EL (cell line): Measurements from ENCODE around the gene CLASP1.
"Not testable (repeated sequence)": the region's sequence is repeated elsewhere in the genome, so short reads cannot be mapped to it uniquely, and the experiment has no call there.

ENCODE experiments used
- DNase-seq: peaks from one replicate; pipeline ENCODE4 v3.0.0-alpha.2; 2016

CLASP1 gene

DNA sequence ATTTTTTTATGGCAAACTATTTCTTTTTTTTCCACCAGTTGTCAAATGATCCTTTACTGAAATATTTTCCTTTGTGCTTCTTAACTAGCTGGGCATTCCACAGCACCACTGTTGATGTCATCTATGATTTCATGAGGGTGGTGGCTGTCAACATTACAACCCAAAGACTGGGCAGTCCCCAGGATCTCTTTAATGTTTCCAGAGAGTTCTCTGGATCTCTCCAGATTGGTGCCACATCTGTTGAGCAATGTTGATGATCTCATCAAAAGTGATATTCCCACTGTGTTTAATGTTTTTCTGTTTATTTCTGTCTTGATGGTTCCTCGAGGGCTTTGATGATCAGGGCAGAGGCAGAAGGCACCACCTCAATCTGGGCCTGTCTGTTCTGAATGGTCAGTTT is 9.1 kb upstream of the CLASP1 start:
- DNase-seq = peak; percentile 19

DNA sequence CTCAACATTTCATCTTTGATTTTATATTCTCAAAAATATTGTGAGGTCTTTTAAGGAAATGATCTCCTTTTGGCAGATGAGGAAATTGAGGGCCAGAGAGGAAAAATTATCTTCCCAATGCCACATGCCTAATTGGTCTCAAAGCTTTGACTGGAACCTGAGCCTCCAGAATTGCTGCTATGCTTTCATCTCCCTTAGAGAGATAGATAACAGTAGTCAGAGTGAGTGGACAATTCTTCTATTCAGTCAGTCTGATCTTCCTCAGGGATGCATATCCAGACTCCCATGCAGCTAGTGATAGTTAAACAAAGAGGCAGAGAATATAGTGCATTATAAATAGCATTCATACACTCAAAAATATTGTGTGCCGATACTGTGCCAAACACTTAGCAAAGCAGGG is 3.8 kb upstream of the CLASP1 start:
- DNase-seq = no peak

DNA sequence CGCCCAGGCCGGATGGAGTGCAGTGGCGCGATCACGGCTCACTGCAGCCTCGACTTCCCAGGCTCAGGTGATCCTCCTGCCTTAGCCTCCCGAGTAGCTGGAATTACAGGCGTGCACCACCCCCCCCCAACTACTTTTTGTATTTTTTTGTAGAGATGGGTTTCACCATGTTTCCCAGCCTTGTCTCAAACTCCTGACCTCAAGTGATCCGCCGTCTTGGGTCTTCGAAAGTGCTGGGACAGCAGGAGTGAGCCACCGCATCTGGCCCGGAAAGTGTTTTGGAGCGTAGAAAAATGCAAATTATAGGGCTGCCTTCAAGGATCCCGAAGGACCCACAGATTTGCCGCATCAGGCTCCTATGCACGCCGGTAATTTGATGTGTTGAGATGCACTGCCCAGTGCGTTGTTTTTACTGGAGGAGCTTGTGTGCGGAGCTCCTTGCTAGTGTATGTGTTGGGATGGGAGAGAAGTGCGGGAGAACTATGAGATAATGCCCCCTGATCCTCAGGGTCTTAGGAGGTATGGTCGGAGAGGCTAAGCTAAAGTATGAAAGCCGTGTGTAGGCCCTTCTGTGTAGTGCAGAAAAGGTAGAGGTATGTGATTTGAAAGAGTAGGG is 1.2 kb upstream of the CLASP1 start:
- peak; percentile 19 for DNase-seq

DNA sequence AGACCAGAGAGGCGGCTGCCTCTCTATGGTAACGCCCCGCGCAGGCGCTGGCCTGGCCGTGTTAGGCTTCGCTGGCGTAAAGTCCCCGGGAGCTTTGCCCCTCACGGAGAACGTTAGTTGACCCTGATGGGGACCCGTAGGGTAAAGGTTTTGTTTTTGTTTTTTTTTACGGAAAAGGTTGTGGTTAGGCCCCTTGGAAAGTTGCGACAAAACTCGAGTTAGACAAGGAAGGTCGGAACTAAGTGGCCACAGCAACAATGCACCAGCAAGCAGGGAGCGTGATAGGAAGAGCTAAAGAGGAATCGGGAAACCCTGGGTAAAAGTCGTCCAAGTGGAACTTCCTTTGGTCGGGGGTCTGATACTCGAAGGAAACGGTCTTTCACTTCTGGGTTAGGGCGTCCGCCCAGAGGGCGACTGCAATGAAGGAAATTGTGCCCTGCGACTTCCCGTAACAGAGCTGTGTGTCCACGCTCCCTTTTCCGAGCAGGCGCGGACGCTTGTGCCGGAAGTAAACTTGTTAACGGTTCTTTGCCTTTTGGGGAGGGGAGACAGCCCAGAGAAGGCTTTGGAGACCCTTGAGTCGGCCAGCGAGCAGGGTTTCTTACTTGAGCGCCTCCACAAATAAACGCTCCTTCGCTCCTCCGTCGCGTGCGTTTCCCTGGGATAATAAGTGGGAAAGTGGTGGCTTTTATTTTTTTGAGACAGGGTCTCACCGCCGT is 493 bp upstream of the CLASP1 start:
- DNase-seq = peak; percentile 96

DNA sequence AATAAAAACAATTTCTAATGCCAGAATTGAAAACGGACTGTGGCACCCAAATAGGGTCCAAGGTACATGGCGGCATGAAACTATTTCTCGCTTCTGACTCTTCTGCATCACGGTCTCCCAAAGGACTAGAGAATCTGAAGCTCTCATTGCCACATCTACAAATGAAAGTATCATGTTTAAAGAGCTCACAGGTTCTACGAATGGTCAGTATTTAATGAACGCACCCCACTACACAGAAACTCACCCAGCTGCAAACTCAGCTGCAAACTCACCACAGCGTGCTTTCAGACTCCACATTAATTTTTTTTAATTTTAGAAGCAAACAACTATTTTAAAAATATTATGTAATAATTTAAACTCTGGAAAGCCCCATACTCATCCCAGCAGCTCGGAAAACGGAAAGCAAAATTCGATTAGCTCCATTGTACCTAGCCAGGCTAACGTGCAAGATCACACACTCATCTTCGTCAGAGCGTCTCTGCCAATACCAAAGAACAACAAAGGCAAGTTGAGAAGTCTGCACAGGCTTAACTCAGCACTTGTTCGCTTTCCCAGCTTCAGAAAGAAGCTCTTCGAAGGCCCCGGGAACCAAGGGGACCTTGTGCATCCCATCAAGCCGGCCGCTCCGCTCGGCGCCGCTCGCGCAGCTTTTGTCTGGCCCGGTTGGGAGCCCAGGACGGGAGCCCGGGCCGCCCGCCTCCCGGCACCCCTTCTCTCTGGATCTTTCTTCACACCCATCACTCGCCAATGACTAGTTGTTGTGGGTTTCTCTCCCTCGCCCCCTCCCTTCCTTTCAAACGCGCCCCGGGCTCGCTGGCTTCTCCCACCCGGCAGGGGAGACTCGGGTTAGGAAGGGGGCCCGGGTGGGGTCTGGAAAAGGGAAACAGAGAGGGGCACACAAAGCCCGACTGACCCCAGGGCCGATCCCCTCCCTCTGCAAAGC is 785 bp downstream of the CLASP1 start:
- DNase-seq = peak; percentile 53

DNA sequence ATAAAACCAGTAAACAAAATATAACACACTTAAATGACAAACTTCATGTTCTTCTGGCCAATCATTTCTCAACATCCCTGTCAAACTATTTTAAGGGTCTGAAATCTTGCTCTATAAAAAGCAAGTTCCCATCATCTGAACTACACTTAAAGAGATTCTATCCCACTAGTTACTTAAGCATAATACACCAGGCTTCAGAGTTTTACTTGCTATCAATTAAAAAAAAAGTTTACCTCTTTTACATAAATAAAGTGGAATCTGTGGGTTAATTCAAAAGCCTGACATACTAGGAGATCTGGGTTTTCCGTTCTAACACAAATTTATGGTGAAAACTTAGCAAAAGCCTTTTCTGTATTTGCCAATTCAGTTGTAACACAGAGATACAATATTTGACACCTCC is 1.9 kb downstream of the CLASP1 start:
- DNase-seq = no peak

DNA sequence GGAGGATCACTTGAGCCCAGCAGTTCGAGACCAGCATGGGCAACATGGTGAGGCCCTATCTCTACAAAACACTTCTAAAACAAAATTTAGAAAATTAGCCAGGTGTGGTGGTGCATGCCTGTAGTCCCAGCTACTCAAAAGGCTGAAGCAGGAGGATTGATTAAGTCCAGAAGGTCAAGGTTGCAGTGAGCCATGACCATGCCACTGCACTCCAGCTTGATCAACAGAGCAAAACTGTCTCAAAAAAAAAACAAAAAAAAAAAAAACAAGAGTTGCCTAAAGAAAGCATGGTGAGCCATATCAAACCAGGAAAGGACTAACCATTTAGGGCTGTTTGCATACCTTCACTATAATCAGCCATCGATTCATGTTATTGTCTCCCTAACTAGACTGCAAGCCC is 4.5 kb downstream of the CLASP1 start:
- DNase-seq = no peak

DNA sequence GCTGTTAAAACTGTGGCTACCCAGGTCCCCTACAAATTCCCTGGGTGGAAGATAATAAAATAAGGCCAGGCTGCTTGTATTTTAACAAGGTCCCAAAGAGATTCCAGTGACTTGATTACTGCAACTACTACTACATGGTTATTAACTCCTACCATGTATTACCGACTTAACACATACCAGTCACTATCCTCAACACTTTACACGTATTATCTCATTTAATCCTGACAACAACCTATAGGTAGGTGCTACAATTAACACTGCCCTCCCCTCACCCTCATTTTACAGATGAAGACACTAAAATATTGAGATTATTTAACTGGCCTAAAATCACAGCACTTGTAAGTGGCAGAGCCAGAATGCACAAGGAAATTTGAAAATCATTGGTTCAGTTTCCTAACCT is 5.4 kb downstream of the CLASP1 start:
- DNase-seq = no peak

DNA sequence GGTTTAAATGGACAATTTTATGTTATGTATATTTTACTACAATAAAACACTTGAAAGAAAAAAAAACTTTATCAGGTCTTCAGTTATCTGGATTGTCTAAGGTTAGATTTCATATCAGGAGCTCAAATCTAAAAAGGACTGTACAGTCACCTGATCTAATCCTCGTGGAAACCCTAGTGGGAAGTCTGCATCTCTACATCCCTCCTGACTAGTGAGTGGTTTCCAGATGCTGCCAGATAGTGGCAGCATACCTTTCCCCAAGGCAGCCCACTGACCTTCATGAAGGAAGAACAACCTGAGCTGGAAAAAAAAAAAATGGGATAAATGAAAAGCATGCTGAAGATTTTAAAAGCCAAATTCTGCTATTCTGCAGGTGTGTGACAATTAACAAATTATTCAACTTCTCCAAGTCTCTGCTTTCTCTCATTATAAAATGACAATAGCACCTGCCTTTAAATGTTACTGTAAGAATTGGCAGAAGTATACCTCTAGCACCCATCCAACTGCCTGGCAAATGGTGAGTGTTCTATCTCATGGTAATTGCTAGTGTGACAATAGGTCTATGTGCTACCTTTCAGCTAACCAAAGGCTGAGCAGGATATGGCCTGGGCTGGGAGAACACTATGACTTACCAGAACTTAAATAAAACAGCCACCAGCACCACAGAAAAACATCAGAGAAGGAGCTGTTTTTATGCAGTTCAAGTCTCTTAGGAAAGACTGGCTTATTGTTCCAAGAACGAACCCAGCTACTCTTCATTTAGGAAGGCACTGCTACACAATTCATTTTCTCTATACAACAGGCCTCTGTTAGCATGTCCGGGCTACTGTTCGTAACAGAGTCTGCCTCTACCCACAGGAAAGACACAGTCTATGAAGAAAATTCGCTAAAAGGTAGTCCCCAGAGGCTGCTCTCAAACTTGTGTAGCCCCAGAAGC is 8.6 kb downstream of the CLASP1 start:
- DNase-seq = no peak

DNA sequence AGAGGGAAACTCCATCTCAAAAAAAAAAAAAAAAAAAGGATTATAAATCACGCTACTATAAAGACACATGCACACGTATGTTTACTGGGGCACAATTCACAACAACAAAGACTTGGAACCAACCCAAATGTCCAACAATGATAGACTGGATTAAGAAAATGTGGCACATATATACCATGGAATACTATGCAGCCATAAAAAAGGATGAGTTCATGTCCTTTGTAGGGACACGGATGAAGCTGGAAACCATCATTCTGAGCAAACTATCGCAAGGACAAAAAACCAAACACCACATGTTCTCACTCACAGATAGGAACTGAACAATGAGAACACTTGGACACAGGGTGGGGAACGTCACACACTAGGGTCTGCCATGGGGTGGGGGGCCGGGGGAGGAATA is 9.4 kb downstream of the CLASP1 start:
- not testable (repeated sequence) for DNase-seq

DNA sequence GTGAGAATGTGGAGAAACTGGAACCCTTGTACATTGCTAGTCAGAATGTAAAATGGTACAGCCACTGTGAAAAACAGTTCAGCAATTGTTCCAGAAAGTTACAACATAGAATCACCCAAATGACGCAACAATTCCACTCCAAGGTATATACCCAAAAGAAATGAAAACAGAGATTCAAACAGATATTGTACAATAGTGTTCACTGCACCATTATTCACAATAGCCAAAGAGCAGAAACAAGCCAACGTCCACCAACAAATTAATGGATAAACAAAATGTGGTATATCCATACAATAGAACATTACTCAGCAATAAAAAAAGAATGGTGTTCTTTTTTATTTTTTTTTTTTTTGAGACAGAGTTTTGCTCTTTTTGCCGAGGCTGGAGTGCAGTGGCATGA is 10.9 kb downstream of the CLASP1 start:
- no peak for DNase-seq

DNA sequence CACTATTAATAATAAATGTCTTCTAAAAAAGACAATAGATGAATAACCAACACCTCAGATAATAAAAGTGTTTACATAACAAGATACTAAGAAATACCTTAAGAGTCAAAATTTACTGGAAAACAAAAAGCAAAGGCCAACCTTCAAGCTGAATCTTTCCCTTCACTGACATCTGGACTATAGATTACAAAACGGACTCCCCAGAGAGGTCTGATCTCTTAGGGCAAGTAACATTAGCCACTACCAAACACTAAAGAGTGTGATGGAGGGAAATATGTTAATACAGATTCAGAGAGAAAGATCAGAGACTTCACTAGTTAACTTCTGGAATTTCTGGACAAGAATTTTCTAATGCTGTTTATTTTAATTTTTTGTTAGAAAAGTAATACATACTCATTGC is 13.9 kb downstream of the CLASP1 start:
- DNase-seq = no peak

DNA sequence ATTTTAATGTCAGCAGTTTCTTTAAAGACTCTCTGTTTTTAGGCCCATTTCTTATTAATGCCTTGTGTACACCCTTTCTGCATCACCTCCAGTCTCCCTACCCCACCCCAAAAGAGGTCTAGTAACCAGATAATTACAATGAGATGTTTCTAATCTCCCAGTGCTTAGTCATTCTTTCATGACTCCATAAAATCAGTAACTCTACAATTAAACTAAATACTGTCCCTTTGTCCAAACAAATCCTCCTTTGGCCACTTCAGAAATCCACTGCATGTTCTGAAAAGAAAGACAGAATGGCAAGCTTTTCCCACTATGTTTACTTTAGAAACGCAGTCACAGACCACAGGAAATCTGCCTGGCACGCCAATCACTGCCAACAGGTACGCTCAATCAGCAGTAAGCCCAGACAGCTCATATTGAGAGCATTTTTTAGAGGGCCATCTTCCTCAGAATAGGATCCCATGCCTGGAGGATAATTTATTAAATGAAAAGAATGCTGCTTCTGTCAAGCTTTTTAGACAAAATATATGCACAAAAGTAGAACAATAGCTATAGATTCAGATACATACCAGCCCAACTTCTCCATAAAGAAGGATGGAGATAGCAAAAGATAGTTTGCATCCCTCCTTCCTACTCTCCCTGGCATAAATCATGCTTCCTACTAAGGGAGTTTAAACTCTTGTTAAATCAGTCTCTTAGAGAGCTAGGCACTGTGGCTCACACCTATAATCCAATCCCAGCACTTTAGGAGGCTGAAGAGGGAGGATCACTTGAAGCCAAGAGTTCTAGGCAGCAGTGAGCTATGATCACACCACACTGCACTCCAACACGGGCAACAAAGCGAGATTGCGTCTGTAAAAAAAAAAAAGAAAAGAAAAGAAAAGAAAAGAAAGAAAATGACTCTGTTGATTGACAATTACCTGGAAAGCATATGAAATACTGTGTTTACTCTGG is 14.6 kb downstream of the CLASP1 start:
- DNase-seq = peak; percentile 70

DNA sequence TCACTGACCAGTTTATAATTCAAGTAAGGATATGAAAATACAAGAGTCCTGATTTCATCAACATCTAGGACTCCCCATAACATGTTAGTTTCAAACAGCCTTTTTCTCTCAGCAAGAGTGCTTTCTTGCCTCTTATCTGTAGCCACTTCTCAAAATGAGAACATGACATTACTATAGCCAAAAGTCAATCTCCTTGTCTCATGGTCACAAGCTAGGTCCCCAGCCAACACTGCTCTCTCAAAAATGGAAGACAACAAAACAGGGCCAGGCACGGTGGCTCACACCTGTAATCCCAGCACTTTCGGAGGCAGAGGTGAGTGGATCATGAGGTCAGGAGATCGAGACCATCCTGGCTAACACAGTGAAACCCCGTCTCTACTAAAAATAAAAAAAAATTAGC is 15.8 kb downstream of the CLASP1 start:
- DNase-seq = no peak

DNA sequence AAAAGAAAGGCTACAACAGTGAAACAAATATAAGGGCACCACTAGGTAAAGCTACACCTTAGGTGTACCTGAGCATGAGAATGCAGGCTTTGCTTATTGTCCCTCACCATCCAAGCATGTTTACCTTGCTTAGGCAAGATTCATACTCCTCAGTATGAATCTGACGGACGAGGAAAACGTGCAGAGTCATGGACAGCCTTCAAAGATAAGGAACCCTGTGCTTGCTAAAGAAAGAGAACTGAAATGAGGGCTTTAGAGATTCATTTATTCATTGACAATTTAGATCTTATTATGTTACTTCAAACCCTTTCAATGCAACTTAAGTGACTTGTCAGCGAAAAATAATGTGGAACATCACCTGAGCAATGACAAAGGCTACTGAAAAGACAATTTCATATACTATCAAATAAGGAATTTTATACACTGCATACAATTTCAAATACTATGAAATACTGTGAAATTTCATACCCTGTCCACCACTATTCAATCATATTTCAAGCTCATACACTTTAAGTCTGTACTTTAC is 21.7 kb downstream of the CLASP1 start:
- DNase-seq = no peak

DNA sequence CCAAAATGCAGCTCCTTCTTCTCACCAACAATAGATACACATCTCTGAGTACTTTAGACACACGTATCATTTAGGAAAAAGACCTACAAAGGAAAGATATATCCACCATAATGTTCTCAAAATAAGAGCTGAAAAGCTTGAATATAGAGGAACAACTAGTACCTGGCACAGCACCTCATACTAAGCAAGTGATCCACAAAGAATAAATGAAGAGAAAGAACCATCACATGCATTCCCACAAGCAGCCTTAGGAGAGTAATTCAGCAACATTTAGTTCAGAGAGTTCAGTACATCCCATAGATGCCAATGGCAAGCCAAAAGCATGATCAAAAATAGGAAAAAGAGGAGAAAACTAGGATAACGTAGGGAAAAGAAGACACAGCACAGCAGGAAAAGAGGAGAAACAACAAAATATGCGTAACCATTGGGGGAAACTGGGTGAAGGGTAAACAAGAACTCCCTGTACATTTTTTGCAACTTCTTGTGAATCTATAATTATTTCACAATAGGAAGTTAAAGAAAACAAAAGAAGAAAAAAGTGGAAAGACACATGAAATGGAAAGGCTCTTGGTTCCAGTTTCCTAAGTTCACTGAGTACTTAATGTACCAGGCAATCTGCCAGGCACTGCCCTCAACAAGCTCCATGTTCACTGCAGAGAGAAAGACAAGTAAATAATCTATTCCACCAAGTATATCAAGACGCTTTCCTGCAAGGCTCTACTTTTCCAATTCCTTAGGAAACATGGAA is 22.3 kb downstream of the CLASP1 start:
- DNase-seq = no peak

DNA sequence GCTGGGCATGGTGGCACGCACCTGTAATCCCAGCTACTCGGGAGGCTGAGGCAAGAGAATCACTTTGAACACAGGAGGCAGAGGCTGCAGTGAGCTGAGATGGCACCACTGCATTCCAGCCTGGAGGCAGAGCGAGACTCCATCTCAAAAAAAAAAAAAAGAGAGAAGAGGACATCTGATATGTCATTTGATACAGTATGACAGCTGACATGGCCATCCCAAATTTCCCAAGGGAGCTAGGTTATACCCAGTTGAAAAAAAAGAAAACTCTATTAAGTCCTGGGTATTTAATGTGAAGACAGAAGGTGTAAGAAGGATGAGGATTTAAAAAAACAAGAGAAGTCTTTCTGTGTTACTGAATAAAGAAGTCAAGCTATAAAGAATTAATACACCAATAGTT is 23.3 kb downstream of the CLASP1 start:
- DNase-seq = no peak

DNA sequence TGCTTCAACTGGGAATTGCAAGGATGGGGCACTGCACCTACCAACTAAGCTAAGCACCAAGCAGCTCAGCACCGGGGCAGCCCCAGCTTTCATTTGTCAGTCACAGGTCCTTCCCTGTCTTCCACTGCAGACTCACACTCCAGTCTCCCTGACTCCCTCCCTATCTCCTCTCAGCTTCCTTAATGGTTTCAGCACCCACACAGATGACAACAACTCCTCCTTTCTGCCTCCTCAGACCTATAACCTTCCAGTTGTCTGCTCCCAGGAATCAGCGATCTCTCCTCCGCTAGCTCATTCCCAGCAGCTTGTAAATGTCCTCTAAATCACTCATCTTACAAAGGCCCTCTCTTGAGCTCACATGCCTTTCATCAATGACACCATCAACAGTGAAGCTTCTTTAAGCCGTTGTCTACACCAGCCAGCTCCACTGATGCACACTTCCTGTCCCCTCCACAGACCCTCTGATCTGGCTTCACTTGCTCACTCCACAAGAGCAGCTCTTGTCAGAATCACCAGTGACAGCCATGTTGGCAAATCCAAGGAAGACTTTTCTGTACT is 32.1 kb downstream of the CLASP1 start:
- DNase-seq = peak; percentile 9

DNA sequence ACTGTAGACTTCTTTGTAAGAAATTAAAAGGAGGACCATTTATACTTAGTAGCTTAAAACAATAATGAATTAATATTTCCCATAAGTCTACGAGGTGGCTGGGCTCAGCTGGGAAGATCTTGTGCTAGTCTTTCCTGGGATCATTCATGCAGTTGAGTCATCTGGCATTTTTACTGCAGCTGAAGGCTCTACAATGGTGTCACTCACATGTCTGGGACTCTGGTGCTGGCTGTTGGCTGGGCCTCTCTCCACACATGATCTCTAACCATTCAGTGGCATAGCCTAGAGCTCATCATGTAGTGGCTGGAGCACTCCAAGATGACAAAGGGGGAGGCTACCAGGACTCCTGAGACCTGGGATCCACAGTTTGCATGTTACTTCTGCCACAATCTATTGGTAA is 35.5 kb downstream of the CLASP1 start:
- DNase-seq = peak; percentile 31

DNA sequence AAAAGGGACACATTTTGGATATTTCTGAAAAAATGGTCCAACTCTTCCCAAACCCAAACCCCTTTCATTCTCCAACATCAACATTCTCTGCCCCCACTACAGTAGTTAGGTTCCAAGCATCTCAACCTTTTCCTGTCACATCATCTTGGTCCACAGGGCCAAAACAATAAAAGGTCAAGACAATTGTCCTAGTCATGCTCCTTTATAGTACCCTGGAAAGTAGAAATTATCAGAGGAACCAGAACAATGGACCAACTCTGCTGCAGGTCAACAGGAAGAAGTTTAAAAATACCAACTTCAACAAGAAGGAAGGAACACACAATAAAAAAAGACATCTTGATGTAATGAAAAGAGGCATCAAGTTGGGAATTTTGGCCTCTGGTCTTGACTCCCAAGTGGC is 36.1 kb downstream of the CLASP1 start:
- DNase-seq = no peak
